ENCODE data around the gene NREP. TPM values are rescaled to one million over a fixed set of nuclear protein-coding genes. Genes with fewer than 3 reads are reported as not detected.

Gene NREP
- total RNA-seq, 1 donor from 2014 or later: 19.3 TPM

DNA sequence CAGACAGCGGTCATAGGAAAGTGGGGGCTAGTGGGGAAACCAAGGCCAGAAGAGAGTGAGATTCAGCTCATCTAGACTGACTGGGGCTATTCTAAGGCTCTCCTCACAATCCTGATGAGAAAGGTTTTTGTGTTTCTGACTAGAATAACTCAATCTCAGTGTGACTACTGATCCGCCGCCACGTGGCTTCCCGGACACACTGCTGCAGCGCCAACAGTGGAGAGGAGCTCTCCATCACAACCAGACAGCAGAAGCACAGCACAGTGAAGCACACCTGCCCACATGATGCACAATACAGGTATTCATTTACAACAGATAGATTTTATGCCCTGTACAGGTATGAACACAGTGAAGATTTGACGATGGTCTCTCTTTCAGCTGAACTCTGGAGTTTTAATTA is 25.4 kb downstream of the NREP start:
- Histone ChIP-seq H3K27ac (no peak overlapping the region), H3K36me3 (no peaks in the 10 kb centered on the region)
- no peak for DNase-seq

GRCh38 chr5:111730659-111731382 is 26.2 kb downstream of the NREP start:
- Histone ChIP-seq H3K27me3 (no peaks in the 10 kb centered on the region), H3K4me3 (no peak overlapping the region), H3K36me3 (no peaks in the 10 kb centered on the region), H3K27ac (no peak overlapping the region), H3K9me3 (no peaks in the 10 kb centered on the region), H3K4me1 (no peaks in the 10 kb centered on the region)
- peak; percentile 83 for ATAC-seq
- intact Hi-C loops (cut with DNase I): no loop called here
- TF ChIP-seq CTCF (IDR thresholded peaks at IDR 0.05): no peak
- DNase-seq: no peak

More for the DNA sequence above, 25.4 kb downstream of the NREP start:
- Histone ChIP-seq H3K4me1 (no peaks in the 10 kb centered on the region), H3K4me3 (no peak overlapping the region), H3K27me3 (no peaks in the 10 kb centered on the region), H3K9me3 (no peaks in the 10 kb centered on the region)
- intact Hi-C loops (cut with DNase I): no loop called here
- TF ChIP-seq CTCF (IDR thresholded peaks at IDR 0.05): no peak
- ATAC-seq: no peak

DNA sequence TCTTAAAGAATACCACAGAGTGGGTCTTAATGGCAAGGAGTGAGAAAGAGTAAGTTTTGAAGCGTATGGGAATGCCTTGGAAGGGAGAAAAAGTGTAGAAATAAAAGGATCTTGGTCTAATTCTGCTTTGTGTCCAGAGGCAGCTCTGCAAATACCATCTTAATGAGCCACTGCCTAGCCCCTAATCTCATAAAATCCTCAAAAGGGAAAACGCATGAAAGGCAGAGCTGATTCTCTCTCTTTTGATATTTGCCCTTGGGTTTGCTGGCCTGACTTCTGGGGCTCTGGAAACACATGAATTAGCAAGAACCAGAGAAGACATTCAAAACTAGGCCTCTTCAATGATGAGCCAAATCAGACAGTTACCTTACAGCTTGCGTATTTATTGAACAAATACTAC is 28.1 kb downstream of the NREP start:
- ATAC-seq (no peak), DNase-seq (no peak)
- intact Hi-C loops (cut with DNase I): no loop called here
- no peak overlapping the region for H3K27ac ChIP-seq
- H3K27me3 ChIP-seq: no peaks in the 10 kb centered on the region
- H3K4me3 ChIP-seq: no peak overlapping the region
- H3K9me3 ChIP-seq: no peaks in the 10 kb centered on the region
- no peak for TF ChIP-seq CTCF (IDR thresholded peaks at IDR 0.05)
- no peaks in the 10 kb centered on the region for H3K4me1 ChIP-seq
- H3K36me3 ChIP-seq: no peaks in the 10 kb centered on the region

DNA sequence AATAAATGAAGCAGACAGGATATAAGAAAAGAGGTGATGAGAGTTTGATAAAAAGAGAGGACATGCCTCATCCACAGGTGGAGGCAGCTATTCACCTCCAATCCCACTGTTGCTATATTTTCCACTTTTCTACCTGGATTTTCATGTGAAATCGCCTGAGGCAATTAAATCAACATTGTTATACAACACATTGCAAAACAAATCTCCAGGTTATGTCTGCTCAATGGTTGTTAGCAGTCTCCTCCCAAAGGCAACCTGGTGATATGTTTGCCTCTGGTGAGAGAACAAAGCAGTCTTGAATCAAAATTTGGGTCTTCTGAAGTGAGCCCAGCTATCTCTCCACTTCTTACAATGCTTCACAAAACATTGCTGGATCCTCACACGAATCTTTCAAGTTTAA is 30.0 kb downstream of the NREP start:
- Histone ChIP-seq H3K36me3 (no peaks in the 10 kb centered on the region), H3K4me3 (no peak overlapping the region), H3K27ac (no peak overlapping the region), H3K9me3 (no peaks in the 10 kb centered on the region), H3K27me3 (no peaks in the 10 kb centered on the region), H3K4me1 (no peaks in the 10 kb centered on the region)
- ATAC-seq (no peak), DNase-seq (no peak)
- intact Hi-C loops (cut with DNase I): no loop called here
- TF ChIP-seq CTCF (IDR thresholded peaks at IDR 0.05): no peak

- H3K27me3 ChIP-seq: no peaks in the 10 kb centered on the region
- no peak overlapping the region for H3K4me3 ChIP-seq
- intact Hi-C loops (cut with DNase I): no loop called here
- H3K4me1 ChIP-seq: no peaks in the 10 kb centered on the region
- DNase-seq (no peak), ATAC-seq (no peak)
- no peak overlapping the region for H3K27ac ChIP-seq
- H3K9me3 ChIP-seq: no peaks in the 10 kb centered on the region
- TF ChIP-seq CTCF (IDR thresholded peaks at IDR 0.05): no peak
- H3K36me3 ChIP-seq: no peaks in the 10 kb centered on the region
These were observed 34.9 kb downstream of the NREP start for GRCh38 chr5:111722140-111722539.

All from upper lobe of right lung (tissue), 1 donor.